Uterus (tissue), 4 donors: ENCODE data around the gene BSN. TPM values are rescaled to one million over a fixed set of nuclear protein-coding genes. Genes with fewer than 3 reads are reported as not detected.

Source experiments
- DNase-seq, 2 donors: peaks; one replicate each; pipeline ENCODE4 v3.0.0-alpha.2; 2019 to 2020
- H3K27ac ChIP-seq, 2 donors: fragments of 200-600 bp; sonication (generic); 1 replicate in 1 of 2; 2 replicates in 1 of 2; pipeline ENCODE4 v1.5.1; 2016 to 2018
- H3K27me3 ChIP-seq, 2 donors: fragments of 200-600 bp; sonication (generic); one replicate each; pipeline ENCODE4 v1.5.1; 2018 to 2019; ENCODE audit warnings: control low read depth in 1 of 2
- H3K36me3 ChIP-seq, 2 donors: fragments of 200-600 bp; sonication (generic); one replicate each; pipeline ENCODE4 v1.5.1; 2019; ENCODE audit warnings: control low read depth in 1 of 2
- H3K4me1 ChIP-seq, 2 donors: fragments of 200-600 bp; sonication (generic); one replicate each; pipeline ENCODE4 v1.5.1; 2018 to 2019; ENCODE audit warnings: control low read depth in 1 of 2
- H3K4me3 ChIP-seq, 2 donors: fragments of 200-600 bp; sonication (generic); 1 replicate in 1 of 2; 2 replicates in 1 of 2; pipeline ENCODE4 v1.5.1; 2018 to 2019; ENCODE audit warnings: mild to moderate bottlenecking in 1 of 2
- H3K9me3 ChIP-seq, 2 donors: fragments of 200-600 bp; sonication (generic); one replicate each; pipeline ENCODE4 v1.5.1; 2019; ENCODE audit warnings: control low read depth in 1 of 2
- POLR2A ChIP-seq, 2 donors: fragments of 450-650 bp; IDR thresholded peaks; one replicate each; pipeline ENCODE4 v1.6.1; 2016; ENCODE audit warnings: antibody characterized with exemption in 2 of 2, mild to moderate bottlenecking in 1 of 2, moderate library complexity in 1 of 2
- intact Hi-C: fragments of 100-400 bp; cut with DNase I; formaldehyde crosslinking; loops from one replicate; pipeline ENCODE4 v1.15.1; 2023; ENCODE audit warnings: low total_unique reads
- total RNA-seq, 4 donors: library from RNA; depleted of rRNA in 3 of 4; stranded (reverse); fragments of >200 nt in 3 of 4; gene quantifications; one replicate each; pipeline versions ENCODE4 v1.1.0 to v1.2.4, GENCODE V29; 2014 to 2023
- TF ChIP-seq, protein P1 (sequence below), 4 experiments: fragments of 200-600 bp in 2 of 4; fragments of 450-650 bp in 2 of 4; sonication (generic) in 2 of 4; IDR thresholded peaks; one replicate each; pipeline ENCODE4 v1.5.1; 2016 to 2019; ENCODE audit warnings: antibody characterized with exemption in 4 of 4, mild to moderate bottlenecking in 2 of 4, moderate library complexity in 1 of 4
- donor health status: DM: yes; HTN: yes; CAD: no.

The BSN gene
- total RNA-seq, 4 donors from 2014 or later, result 0.29 to 0.95 (median 0.60) TPM

DNA sequence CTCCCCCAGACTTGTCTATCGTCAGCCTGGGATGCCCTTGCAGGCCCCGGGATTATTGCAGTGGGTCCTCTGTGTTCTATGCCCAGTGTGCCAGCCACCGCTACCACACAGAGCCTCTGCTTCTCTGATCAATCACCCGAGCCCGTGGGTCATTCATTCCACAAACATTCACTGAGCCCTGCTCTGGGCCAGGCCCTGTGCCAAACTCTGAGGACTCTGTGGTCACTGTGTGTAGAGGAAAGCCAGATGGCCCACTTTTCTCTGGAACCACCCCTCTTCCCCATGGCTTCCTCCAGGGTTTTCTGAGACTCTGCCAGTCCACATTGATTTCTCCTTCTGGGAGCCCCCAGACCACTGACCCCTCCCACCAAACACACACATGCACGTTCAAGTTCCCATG, 55.5 kb downstream of the BSN start:
- Histone ChIP-seq H3K36me3 (no peaks in the 10 kb centered on the region), H3K4me1 (no peaks in the 10 kb centered on the region), H3K27me3 (no peaks in the 10 kb centered on the region), H3K9me3 (no peaks in the 10 kb centered on the region), H3K27ac (no peak overlapping the region), H3K4me3 (no peak overlapping the region)
- DNase-seq, result no peak
- TF ChIP-seq POLR2A (IDR thresholded peaks at IDR 0.05), result no peak
- TF ChIP-seq, protein P1, sequence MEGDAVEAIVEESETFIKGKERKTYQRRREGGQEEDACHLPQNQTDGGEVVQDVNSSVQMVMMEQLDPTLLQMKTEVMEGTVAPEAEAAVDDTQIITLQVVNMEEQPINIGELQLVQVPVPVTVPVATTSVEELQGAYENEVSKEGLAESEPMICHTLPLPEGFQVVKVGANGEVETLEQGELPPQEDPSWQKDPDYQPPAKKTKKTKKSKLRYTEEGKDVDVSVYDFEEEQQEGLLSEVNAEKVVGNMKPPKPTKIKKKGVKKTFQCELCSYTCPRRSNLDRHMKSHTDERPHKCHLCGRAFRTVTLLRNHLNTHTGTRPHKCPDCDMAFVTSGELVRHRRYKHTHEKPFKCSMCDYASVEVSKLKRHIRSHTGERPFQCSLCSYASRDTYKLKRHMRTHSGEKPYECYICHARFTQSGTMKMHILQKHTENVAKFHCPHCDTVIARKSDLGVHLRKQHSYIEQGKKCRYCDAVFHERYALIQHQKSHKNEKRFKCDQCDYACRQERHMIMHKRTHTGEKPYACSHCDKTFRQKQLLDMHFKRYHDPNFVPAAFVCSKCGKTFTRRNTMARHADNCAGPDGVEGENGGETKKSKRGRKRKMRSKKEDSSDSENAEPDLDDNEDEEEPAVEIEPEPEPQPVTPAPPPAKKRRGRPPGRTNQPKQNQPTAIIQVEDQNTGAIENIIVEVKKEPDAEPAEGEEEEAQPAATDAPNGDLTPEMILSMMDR (IDR thresholded peaks at IDR 0.05), result no peak
- intact Hi-C loops, result no loop called here

DNA sequence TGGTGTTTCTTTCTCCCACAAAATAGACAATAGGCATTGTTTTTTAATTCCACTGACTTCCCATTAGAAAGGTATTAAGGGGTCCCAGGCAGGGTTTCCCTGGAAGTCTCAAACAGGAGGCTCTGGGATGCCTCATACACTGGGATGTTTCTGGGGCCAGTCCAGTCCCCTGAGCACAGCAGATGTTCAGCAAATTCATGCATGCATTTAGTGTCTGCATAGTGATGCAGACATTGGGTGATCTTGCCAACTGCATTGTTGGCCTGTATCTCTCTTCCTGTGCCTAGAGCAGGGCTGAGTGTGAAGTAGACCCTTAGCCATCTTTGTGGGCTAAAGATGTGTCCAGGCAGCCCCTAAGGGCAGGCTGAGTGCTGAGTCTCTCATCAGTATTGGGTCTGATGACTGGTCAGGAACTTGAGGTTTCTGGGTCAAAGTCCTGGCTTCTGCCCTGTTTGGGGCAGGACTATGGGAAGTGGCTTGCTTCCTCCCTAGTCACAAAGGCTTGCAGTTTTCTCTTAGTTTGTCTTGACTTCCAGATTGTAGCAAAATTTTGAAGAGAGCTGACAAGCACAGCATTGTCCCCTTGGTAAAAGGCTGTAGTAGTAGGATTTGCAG, 56.5 kb downstream of the BSN start:
- TF ChIP-seq POLR2A (IDR thresholded peaks at IDR 0.05), result no peak
- TF ChIP-seq, protein P1 (IDR thresholded peaks at IDR 0.05), result no peak
- Histone ChIP-seq H3K27me3 (no peaks in the 10 kb centered on the region), H3K9me3 (no peaks in the 10 kb centered on the region), H3K27ac (no peak overlapping the region), H3K4me1 (no peaks in the 10 kb centered on the region), H3K36me3 (no peaks in the 10 kb centered on the region), H3K4me3 (no peak overlapping the region)
- DNase-seq, result no peak
- intact Hi-C loops, result no loop called here

DNA sequence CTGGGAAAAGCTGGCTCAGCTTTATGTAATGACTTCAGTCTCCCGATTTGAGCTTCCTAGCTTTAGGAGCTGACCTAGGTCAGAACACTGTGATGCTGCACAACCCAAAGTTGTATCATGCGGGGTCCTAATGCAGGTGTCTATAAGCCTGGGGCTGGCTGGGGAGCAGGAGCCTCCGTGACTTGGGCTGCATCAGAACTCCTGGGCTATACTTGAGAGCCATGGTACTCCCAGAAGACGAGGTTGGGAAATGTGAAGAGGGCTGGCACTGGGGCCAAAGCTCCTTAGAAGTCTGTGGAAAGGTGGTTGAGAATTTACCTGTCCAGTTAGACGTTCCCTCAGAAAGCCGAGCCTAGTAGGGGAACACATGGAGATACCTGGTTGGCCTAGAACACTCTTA, 57.0 kb downstream of the BSN start:
- no peak for DNase-seq
- H3K36me3 ChIP-seq, result no peaks in the 10 kb centered on the region
- no peaks in the 10 kb centered on the region for H3K9me3 ChIP-seq
- TF ChIP-seq POLR2A (IDR thresholded peaks at IDR 0.05), result no peak
- TF ChIP-seq, protein P1 (IDR thresholded peaks at IDR 0.05), result no peak
- intact Hi-C loops, result no loop called here
- H3K27ac ChIP-seq, result no peak overlapping the region
- H3K4me1 ChIP-seq, result no peaks in the 10 kb centered on the region
- no peaks in the 10 kb centered on the region for H3K27me3 ChIP-seq
- no peak overlapping the region for H3K4me3 ChIP-seq

DNA sequence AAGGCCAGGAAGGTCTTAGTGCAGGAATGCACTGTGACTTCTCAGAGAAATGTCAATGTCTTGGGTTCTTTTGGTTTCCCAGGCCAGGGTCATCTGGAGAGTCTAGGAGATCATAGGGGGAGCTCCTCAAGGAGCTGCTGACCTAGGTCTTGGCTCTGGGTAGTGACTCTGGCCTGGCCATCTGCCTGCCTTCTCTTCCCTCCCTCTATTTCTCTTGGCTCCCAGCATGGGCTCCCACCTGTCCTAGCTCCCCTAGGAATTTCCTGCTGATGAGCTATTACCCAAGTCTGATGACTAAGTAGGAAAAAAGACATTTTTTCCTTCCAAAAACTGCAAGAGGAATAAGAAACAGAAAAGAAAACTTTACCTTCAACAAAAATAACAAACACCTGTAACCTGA, 57.4 kb downstream of the BSN start:
- intact Hi-C loops, result no loop called here
- no peaks in the 10 kb centered on the region for H3K36me3 ChIP-seq
- H3K4me1 ChIP-seq, result no peaks in the 10 kb centered on the region
- H3K27ac ChIP-seq, result no peak overlapping the region
- H3K9me3 ChIP-seq, result no peaks in the 10 kb centered on the region
- no peak for TF ChIP-seq POLR2A (IDR thresholded peaks at IDR 0.05)
- TF ChIP-seq, protein P1 (IDR thresholded peaks at IDR 0.05), result no peak
- DNase-seq, result no peak
- no peak overlapping the region for H3K4me3 ChIP-seq
- no peaks in the 10 kb centered on the region for H3K27me3 ChIP-seq

DNA sequence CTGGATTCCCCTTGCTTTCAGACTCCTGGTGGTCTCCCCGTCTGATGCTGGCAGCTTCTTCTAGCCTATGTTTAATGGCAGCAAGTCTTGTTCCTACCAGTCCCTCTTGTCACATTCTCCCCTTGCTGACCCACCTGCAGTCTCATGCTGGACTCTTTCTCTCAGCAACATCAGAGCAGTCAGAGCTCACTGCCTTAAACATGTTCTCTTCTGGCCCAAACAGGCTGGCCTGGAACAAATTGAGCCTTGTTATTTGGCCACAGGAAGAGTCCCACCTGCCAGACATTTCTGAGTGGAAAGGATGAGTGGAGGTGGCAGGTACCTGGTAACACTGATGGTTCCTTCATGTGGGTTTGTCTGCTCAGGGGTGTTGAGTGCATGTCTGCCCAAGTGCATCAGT, 60.7 kb downstream of the BSN start:
- no peak for DNase-seq
- Histone ChIP-seq H3K9me3 (no peaks in the 10 kb centered on the region), H3K36me3 (no peaks in the 10 kb centered on the region), H3K4me1 (no peaks in the 10 kb centered on the region), H3K27me3 (no peaks in the 10 kb centered on the region), H3K27ac (no peak overlapping the region), H3K4me3 (no peak overlapping the region)
- no peak for TF ChIP-seq POLR2A (IDR thresholded peaks at IDR 0.05)
- TF ChIP-seq, protein P1 (IDR thresholded peaks at IDR 0.05), result no peak
- intact Hi-C loops, result no loop called here
